Body of pancreas (tissue), 4 donors: ENCODE data around the gene ST3GAL3.

ENCODE experiments used
- CTCF ChIP-seq, 7 experiments: fragments of 450-650 bp in 4 of 7; fragments of 200-600 bp in 3 of 7; sonication (generic) in 3 of 7; IDR thresholded peaks; one replicate each; pipeline ENCODE4 v1.5.1; 2016 to 2019; ENCODE audit warnings: antibody characterized with exemption in 7 of 7
- POLR2A ChIP-seq, 3 donors: fragments of 450-650 bp; IDR thresholded peaks; one replicate each; pipeline ENCODE4 v1.6.1; 2016; ENCODE audit warnings: antibody characterized with exemption in 3 of 3, mild to moderate bottlenecking in 2 of 3

- no peak for TF ChIP-seq CTCF (IDR thresholded peaks at IDR 0.05)
- TF ChIP-seq POLR2A (IDR thresholded peaks at IDR 0.05) = no peak
These were observed 134.2 kb downstream of the ST3GAL3 start for GRCh38 chr1:43841321-43842174.
